CD4-positive, alpha-beta T cell treated with Interleukin-21 for 1 hour (primary cell): Measurements from ENCODE around the gene MAPRE2.

ENCODE experiments used
- DNase-seq: peaks from one replicate; pipeline ENCODE4 v3.0.0-alpha.2; 2020

MAPRE2 gene

GRCh38 chr18:35040988-35041814 lies at the start of gene MAPRE2:
Gene MAPRE2 (plus strand): TSS chr18:35041413. CDS start chr18:35041540, 127 bp downstream.
- peak; percentile 99 for DNase-seq

GRCh38 chr18:34991561-34991960 lies 49.7 kb upstream of the MAPRE2 start:
- DNase-seq: no peak

DNA sequence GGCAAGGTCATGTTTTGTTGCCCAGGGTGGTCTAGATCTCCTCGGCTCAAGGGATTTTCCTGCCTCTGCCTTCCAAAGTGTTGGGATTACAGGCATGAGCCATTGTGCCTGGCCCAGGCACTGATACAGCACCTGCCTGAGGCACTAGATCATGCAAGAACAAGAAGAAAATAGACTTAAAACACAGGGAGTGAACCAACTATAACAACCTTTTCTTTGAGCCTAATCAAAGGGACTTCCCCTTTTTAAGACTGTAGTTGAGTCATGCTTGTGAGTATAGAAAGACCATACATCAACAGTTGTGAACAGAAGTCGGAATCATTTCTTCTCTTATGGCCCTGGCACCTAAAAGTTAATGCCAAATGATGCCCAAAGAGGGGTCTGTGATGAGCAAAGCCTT lies 47.9 kb upstream of the MAPRE2 start:
- DNase-seq: no peak

- DNase-seq: no peak
Observed at GRCh38 chr18:34995746-34996145, 45.5 kb upstream of the MAPRE2 start.

- no peak for DNase-seq
Observed at GRCh38 chr18:34998661-34999060, 42.6 kb upstream of the MAPRE2 start.

DNA sequence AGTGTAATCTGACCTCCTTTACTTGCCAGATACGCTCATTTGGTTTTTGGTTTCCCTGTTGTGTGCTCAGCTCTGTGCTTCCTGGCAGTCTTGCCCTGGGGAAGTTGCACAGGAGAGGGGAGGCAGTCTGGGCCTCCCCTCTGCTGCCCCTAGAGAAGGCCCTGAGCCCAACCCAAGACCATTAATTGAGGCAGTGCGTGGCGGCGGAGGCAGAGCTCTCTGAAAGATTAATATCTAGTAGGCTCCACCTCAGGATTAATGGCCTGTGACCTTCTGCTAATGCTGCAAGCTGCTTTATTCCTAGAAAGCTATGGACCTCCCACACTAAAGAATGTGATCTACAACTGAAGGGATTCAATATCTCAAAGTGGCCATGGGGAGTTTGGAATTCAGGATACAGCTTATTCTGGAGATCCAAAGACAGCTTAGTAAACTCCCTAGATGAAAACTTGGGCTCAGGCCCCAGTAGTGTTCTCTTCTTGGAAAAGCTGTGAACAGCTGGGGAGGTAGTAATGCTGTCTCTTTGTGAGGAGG lies 41.4 kb upstream of the MAPRE2 start:
- DNase-seq: no peak

GRCh38 chr18:35000457-35000856 lies 40.8 kb upstream of the MAPRE2 start:
- DNase-seq: no peak

DNA sequence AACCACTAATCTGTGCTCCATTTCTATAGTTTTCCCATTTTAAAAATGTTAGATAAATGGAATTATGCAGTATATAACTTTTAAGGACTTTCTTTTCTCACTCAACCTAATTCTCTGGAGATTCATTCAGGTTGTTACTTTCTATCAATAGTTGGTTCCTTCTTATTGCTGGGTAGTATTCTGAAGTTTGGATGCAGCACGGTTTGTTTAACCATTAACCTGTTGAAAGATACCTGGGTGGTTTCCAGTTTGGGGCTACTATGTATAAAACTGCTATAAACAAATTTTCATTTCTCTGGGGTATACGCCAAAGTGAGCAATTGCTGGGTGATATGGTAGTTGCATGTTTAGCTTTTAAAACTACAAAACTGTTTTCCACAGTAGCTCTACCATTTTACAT lies 39.1 kb upstream of the MAPRE2 start:
- DNase-seq: no peak

DNA sequence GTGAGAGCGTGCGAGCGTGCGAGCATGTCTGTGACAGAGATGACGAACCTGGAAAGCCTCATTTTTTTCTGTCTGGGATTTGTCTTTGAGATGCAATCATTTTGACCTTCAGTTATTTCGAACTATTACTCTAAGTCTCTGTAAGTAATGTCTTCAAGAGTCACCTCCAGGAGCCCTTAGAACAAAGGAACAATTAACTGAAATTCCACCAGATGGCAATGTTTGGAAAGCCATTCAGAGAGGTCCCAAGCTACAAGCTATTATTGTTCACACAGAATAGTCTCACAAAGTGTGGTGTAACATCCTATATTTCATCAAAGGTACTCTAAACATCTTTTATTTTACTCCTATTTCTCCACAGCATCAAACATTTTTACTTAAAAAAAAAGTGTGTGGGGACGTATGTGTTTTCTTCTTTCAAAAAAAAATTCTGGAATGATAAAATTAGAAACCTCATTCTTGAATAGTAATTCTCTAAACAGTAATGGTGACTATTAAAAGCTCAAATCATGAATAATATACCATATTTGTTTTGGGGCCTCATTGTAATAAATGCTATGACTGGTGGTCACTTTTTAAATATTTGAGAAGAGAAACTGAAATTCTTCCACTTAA lies 35.1 kb upstream of the MAPRE2 start:
- DNase-seq: peak; percentile 70

DNA sequence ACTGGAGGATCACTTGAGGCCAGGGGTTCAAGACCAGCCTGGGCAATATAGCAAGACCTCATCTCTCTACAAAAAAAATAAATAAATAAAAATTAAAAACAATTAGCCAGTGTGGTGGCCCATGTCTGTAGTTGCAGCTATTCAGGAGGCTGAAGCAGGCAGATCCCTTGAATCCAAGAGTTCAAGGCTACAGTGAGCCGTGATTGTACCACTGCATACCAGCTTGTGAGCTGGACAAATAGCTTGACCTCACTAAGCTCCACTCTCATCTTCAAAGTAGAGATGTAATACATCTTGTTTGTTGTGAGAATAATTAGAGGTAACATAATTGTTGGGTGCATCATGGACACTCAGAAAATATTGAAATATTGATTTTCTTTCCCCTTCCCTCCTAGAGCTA lies 31.1 kb upstream of the MAPRE2 start:
- DNase-seq: no peak

DNA sequence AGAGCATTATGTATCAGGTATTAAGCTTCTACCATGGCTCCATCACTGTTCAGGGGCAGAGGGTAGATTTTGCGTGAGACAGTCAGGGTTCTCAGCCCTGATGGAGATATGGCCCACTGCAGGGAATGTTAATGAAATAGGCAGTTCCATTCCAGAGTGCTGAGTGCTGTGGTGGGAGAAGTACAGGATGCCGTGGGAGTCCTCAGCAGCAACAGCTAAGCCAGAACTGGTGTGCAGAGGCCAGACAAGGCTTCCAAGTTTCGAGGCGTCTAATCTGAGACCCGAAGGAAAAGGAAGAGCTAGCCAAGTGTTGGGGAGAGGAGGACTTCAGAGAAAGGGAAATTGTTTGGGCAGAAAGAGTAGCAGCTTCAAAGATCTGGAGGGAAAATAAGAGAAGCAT lies 30.2 kb upstream of the MAPRE2 start:
- no peak for DNase-seq

DNA sequence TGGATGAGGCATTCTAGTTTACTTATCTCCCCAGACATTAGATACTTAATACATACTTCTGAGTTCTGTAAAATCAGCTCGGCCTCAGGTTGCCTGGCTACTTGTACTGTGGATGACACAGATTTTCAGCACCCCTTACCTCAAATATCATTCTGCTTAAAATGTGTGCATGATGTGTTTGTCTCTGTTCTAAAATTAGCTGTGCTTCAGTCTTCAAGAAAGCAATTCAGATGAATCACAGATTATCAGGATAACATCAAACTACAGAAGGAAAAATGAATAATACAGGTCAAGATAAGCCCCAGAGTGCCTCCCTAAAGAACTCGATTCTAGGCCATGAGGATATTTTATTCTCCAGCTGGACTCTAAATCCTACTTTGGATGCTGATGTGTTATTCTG lies 21.3 kb upstream of the MAPRE2 start:
- no peak for DNase-seq

- no peak for DNase-seq
Observed at GRCh38 chr18:35022426-35023001, 18.7 kb upstream of the MAPRE2 start.

DNA sequence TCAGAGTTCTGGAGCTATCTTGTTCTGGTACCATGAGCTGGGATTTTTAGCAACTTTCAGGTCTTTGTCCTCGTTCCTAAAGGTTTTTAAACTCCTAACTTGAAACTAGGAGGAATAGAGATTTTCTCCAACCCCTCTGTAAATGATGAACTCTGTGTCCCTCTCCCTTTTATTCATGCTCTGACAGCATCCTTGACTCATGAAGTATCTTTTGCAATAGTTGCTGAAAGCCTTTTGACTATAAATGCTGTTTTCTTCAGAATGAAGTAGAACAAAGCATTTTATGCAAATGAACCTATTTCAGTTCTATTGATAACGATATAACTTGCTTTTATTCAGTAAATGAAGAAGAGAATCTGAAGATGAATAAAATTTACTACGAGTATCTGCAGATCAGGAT lies 17.0 kb upstream of the MAPRE2 start:
- DNase-seq: no peak

GRCh38 chr18:35024965-35025364 lies 16.2 kb upstream of the MAPRE2 start:
- DNase-seq: no peak

DNA sequence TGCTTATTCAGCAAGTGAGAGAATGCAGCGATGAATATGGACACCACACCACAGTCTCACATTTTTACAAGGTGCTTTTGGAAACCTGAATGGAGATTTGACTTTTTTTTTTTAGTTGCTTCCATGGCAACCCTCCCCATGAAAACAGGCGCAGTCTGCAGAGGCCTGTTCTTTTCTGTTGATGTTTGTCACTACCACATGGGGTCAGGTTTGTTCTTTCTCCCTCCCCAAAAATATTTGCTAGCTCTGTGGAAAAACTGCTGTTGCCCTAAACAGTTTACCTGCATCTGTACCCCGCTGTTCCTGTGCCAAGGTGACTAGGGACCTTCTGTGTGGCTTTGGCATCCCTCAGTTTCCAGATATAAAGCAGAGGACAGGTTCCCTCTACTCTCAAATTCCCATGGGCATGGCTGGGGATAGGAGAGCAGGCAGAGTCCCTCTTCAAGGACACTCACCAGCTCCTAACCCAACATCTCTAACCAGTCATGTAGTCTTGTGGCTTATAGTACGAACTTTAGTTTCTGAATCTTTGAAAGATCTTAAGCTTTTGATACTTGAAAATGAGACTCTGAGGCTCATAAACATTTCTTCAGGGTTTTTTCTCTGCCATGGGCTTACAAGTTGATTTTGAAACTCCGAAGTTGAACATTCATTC lies 14.7 kb upstream of the MAPRE2 start:
- DNase-seq: peak; percentile 66

- no peak for DNase-seq
Observed at GRCh38 chr18:35027206-35027605, 14.0 kb upstream of the MAPRE2 start.

DNA sequence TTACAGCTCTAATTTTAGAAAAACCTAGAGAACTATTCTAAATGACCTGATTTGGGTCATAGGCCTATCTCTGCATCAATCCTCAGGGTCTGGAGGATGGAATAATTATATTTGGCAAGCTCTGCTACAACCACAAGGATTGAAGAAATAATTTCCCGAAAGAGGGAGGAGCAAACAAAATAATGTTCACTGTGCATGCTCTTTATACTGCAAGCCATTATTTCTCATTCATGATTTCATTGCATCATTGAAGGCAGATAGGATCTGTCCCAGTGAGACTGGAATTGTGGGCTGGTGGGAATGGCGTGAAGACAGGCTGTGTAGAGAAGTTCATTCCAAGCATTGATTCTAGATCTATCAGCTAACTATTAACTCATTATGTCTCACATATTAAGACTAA lies 12.7 kb upstream of the MAPRE2 start:
- DNase-seq: no peak

- no peak for DNase-seq
Observed at GRCh38 chr18:35029103-35029502, 12.1 kb upstream of the MAPRE2 start.

DNA sequence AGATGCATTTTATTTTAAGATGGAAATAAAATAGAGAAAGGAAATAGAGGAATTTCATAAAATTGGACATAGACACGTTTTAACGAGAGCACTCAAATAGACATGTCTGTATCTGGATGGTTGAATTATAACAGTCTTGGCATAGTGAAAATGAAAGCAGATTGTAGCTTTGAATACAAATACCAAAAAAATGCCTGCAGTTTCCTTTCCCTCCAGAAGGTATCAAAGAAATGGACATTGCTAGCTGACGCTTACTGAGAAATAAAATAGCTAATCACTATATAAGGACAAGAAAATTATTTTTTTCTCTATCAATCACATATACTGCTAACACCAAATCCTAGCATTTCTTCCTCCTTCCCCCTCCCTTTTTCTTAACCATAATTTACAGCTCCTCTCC lies 11.4 kb upstream of the MAPRE2 start:
- peak; percentile 63 for DNase-seq

GRCh38 chr18:35030277-35030989 lies 10.8 kb upstream of the MAPRE2 start:
- peak; percentile 56 for DNase-seq

- DNase-seq: no peak
Observed at GRCh38 chr18:35032113-35032512, 9.1 kb upstream of the MAPRE2 start.

DNA sequence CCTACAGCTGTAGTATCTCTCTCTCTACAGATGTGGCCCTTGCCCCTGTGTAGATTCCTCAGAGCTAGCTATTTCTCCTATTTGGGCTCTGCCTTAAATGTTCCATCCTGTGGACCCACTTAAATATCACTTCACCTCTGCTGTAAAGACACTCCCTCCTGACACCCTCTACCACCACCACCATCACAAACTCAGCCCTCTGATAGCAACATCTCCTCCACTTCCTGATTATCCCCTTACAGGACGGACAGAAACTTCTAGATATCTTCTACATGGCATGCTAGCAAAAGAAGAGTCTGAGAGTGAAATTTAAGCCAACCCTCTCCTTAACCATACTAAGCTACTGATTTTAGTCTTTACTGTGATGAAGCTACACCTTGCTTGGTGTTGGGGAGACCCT lies 3.2 kb upstream of the MAPRE2 start:
- no peak for DNase-seq
